GM19328 (cell line): Measurements from ENCODE around the gene SPOCK1.
"Not testable (repeated sequence)": the region's sequence is repeated elsewhere in the genome, so short reads cannot be mapped to it uniquely, and the experiment has no call there.

ENCODE experiments used
- ATAC-seq: cut with Tn5 transposase; IDR thresholded peaks from one replicate; pipeline ENCODE4 v1.9.1; 2021; ENCODE audit warnings: mild to moderate bottlenecking, moderate library complexity; ENCODE audit not compliant: unreplicated experiment

SPOCK1 gene

GRCh38 chr5:137399911-137400310, 99.2 kb downstream of the SPOCK1 start:
- no peak for ATAC-seq

GRCh38 chr5:137398751-137399150, 100.4 kb downstream of the SPOCK1 start:
- ATAC-seq = no peak

GRCh38 chr5:137398154-137398553, 101.0 kb downstream of the SPOCK1 start:
- no peak for ATAC-seq

GRCh38 chr5:137395011-137395755, 103.9 kb downstream of the SPOCK1 start:
- no peak for ATAC-seq

- ATAC-seq = no peak
Observed at GRCh38 chr5:137394380-137394779, 104.7 kb downstream of the SPOCK1 start.

GRCh38 chr5:137393196-137393993, 105.7 kb downstream of the SPOCK1 start:
- ATAC-seq = no peak

GRCh38 chr5:137392261-137392660, 106.9 kb downstream of the SPOCK1 start:
- ATAC-seq = no peak

GRCh38 chr5:137391044-137391443, 108.1 kb downstream of the SPOCK1 start:
- ATAC-seq = not testable (repeated sequence)

- no peak for ATAC-seq
Observed at GRCh38 chr5:137389042-137389441, 110.1 kb downstream of the SPOCK1 start.

- no peak for ATAC-seq
Observed at GRCh38 chr5:137385064-137385463, 114.1 kb downstream of the SPOCK1 start.

- no peak for ATAC-seq
Observed at GRCh38 chr5:137383909-137384308, 115.2 kb downstream of the SPOCK1 start.

- no peak for ATAC-seq
Observed at GRCh38 chr5:137381555-137381954, 117.6 kb downstream of the SPOCK1 start.

GRCh38 chr5:137379555-137380286, 119.4 kb downstream of the SPOCK1 start:
- ATAC-seq = no peak

GRCh38 chr5:137375741-137376526, 123.2 kb downstream of the SPOCK1 start:
- no peak for ATAC-seq

- ATAC-seq = no peak
Observed at GRCh38 chr5:137374110-137374714, 124.9 kb downstream of the SPOCK1 start.

GRCh38 chr5:137372773-137373160, 126.4 kb downstream of the SPOCK1 start:
- ATAC-seq = no peak

- no peak for ATAC-seq
Observed at GRCh38 chr5:137372016-137372772, 126.9 kb downstream of the SPOCK1 start.

GRCh38 chr5:137370096-137371071, 128.7 kb downstream of the SPOCK1 start:
- no peak for ATAC-seq
